ENCODE measurements around the gene MED13L. TPM values are rescaled to one million over a fixed set of nuclear protein-coding genes. Genes with fewer than 3 reads are reported as not detected.

MED13L gene
- total and polyA plus RNA-seq, 2 donors (not counting 3 experiments of a cell fraction or from before 2014, with no cell fraction given) = 27.4 to 93.6 TPM

DNA sequence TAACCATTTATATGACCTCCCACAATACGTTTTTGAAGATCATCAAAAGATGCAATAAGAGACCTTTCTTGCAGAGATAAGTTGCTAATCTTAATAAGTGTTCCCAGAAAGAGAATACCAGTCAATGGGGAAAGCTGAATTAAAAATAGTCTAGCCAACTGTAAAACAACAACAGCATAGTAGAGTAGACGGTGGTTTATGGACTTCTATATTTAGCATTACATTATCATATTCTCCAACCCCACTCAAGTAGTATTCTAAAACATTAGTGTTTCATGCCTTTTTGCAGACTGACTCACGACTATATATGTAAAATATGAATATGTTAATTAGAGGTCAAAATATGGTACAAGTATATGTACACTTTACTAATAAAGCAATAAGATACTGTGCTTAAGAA, 218.9 kb downstream of the MED13L start:
- H3K36me3 ChIP-seq (ENCODE audit: control insufficient read depth in 2 of 2, extremely low read depth in 1 of 2, insufficient read depth in 2 of 2, low read length in 2 of 2) = no peaks in the 10 kb centered on the region
- no peak overlapping the region for H3K27ac ChIP-seq (ENCODE audit: insufficient read depth, low read depth, low read length)
- H3K4me1 ChIP-seq (ENCODE audit: control insufficient read depth, extremely low read depth, insufficient read depth, low read length) = peaks cover 2% of the 10 kb centered on the region
- no peak overlapping the region for H3K4me3 ChIP-seq (replicated peaks in 1 of 3; ENCODE audit: insufficient read depth in 1 of 3, low read depth in 1 of 3, low read length in 3 of 3)
- dilution Hi-C loops (cut with MboI; ENCODE audit: extremely low pct_ligation_motif_present, low sequenced_read_pairs) = no loop called here
- POLR2A ChIA-PET = no interaction called here
- no TSS peak for BruUV-seq (replicated peaks)
- no peaks in the 10 kb centered on the region for H3K27me3 ChIP-seq (ENCODE audit: control insufficient read depth in 2 of 2, insufficient read depth in 2 of 2, low read length in 2 of 2)
- TF ChIP-seq POLR2AphosphoS5 (IDR thresholded peaks at IDR 0.05; ENCODE audit: insufficient read depth, low read depth, low read length) = no peak
- no peak for TF ChIP-seq CTCF (IDR thresholded peaks at IDR 0.05; ENCODE audit: extremely low read depth in 1 of 2, insufficient read depth in 1 of 2, low read depth in 1 of 2, low read length in 2 of 2)
- no peak for TF ChIP-seq MYC (IDR thresholded peaks at IDR 0.05; ENCODE audit: low read depth, low read length)
- TF ChIP-seq GATA2 (IDR thresholded peaks at IDR 0.05; ENCODE audit: insufficient read depth, insufficient read length, low read depth, low read length) = no peak
- no peak for TF ChIP-seq POLR2A (IDR thresholded peaks at IDR 0.05; ENCODE audit: low read depth, low read length)
- no peak for TF ChIP-seq JUN (IDR thresholded peaks at IDR 0.05; ENCODE audit: borderline replicate concordance, insufficient read depth, insufficient read length, low read depth)
- TF ChIP-seq, protein P1, sequence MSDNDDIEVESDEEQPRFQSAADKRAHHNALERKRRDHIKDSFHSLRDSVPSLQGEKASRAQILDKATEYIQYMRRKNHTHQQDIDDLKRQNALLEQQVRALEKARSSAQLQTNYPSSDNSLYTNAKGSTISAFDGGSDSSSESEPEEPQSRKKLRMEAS (IDR thresholded peaks at IDR 0.05; ENCODE audit: insufficient read depth, insufficient read length) = no peak
- no peak for TF ChIP-seq FOS (IDR thresholded peaks at IDR 0.05; ENCODE audit: borderline replicate concordance, insufficient read depth, low read length)
- TF ChIP-seq EZH2 (IDR thresholded peaks at IDR 0.05; ENCODE audit: borderline replicate concordance, low read depth, low read length, severe bottlenecking) = no peak
- intact Hi-C loops (cut with micrococcal nuclease) = no loop called here
- no peaks in the 10 kb centered on the region for H3K9me3 ChIP-seq (replicated peaks; ENCODE audit: control insufficient read depth, insufficient read depth, low read length)
- no peaks in the 10 kb centered on the region for H3K9me1 ChIP-seq (replicated peaks; ENCODE audit: control insufficient read depth, extremely low read depth, insufficient read depth, low read length)
- peaks cover 3% of the 10 kb centered on the region for H4K20me1 ChIP-seq (replicated peaks; ENCODE audit: control insufficient read depth, extremely low read depth, insufficient read depth, low read length)
- FAIRE-seq (no peak), DNase-seq (ENCODE audit: low read depth, low spot score) (no peak)
- H3K4me2 ChIP-seq (ENCODE audit: insufficient read depth, low read length) = no peak overlapping the region
- H3K9ac ChIP-seq (replicated peaks; ENCODE audit: extremely low read depth, insufficient read depth, low read length) = no peak overlapping the region
- H2AFZ ChIP-seq (ENCODE audit: low read depth, low read length) = no peak overlapping the region
- CTCF ChIA-PET = interaction anchor here (1.5 to 2.6 kb wide), 2 partner anchors 11 to 19 kb away, joined by 6 to 16 read pairs; no protein-coding TSS in a partner anchor
- peaks cover 26% of the 10 kb centered on the region for H3K79me2 ChIP-seq (ENCODE audit: control insufficient read depth, insufficient read depth, low read length)
